HepG2 (cell line): Measurements from ENCODE around the gene RMND5A. TPM values are rescaled to one million over a fixed set of nuclear protein-coding genes. Genes with fewer than 3 reads are reported as not detected.

ENCODE experiments used
- AKNA ChIP-seq: sonication (generic); formaldehyde crosslinking; IDR thresholded peaks from 2 replicates; pipeline ENCODE4 v1.4.0; 2020; ENCODE audit warnings: missing genetic modification reagents, borderline replicate concordance
- BRD4 ChIP-seq: sonication (generic); formaldehyde crosslinking; IDR thresholded peaks from 2 replicates; pipeline ENCODE4 v1.4.0; 2020; ENCODE audit warnings: missing genetic modification reagents
- HHEX ChIP-seq: IDR thresholded peaks from 2 replicates; pipeline ENCODE4 v1.6.1; 2016; ENCODE audit warnings: control low read depth
- HOMEZ ChIP-seq: IDR thresholded peaks from 2 replicates; pipeline ENCODE4 v1.6.1; 2016; ENCODE audit warnings: low read depth
- KAT2B ChIP-seq: fragments of 150-350 bp; IDR thresholded peaks from 2 replicates; pipeline ENCODE4 v1.6.1; 2014; ENCODE audit warnings: low read depth, low read length, borderline replicate concordance
- KDM4B ChIP-seq: sonication (generic); formaldehyde crosslinking; IDR thresholded peaks from 2 replicates; pipeline ENCODE4 v1.4.0; 2020; ENCODE audit warnings: missing genetic modification reagents
- MAX ChIP-seq: IDR thresholded peaks from 2 replicates; pipeline ENCODE4 v1.6.1; 2012; ENCODE audit warnings: inconsistent platforms
- MEF2D ChIP-seq: sonication (generic); formaldehyde crosslinking; IDR thresholded peaks from 2 replicates; pipeline ENCODE4 v1.5.1; 2020; ENCODE audit warnings: mild to moderate bottlenecking, missing genetic modification reagents
- REPIN1 ChIP-seq: sonication (generic); formaldehyde crosslinking; IDR thresholded peaks from 2 replicates; pipeline ENCODE4 v1.8.0; 2022; ENCODE audit warnings: missing genetic modification reagents, low read depth, mild to moderate bottlenecking, borderline replicate concordance
- SRY ChIP-seq: sonication (generic); formaldehyde crosslinking; IDR thresholded peaks from 2 replicates; pipeline ENCODE4 v1.8.0; 2022; ENCODE audit warnings: mild to moderate bottlenecking, missing genetic modification reagents
- ZNF17 ChIP-seq: sonication (generic); formaldehyde crosslinking; IDR thresholded peaks from 2 replicates; pipeline ENCODE4 v1.5.0; 2020; ENCODE audit warnings: mild to moderate bottlenecking, missing genetic modification reagents
- ZNF264 ChIP-seq: sonication (generic); formaldehyde crosslinking; IDR thresholded peaks from 2 replicates; pipeline ENCODE4 v1.4.0; 2020; ENCODE audit warnings: missing genetic modification reagents
- ZNF33A ChIP-seq: sonication (generic); formaldehyde crosslinking; IDR thresholded peaks from 2 replicates; pipeline ENCODE4 v1.5.1; 2020; ENCODE audit warnings: missing genetic modification reagents, mild to moderate bottlenecking, moderate library complexity, borderline replicate concordance
- ZNF484 ChIP-seq: sonication (generic); formaldehyde crosslinking; IDR thresholded peaks from 2 replicates; pipeline ENCODE4 v1.5.1; 2020; ENCODE audit warnings: mild to moderate bottlenecking, low read depth, missing genetic modification reagents, borderline replicate concordance
- ZNF549 ChIP-seq: sonication (generic); formaldehyde crosslinking; IDR thresholded peaks from 2 replicates; pipeline ENCODE4 v1.5.0; 2020; ENCODE audit warnings: missing genetic modification reagents
- ZNF816 ChIP-seq: sonication (generic); formaldehyde crosslinking; IDR thresholded peaks from 2 replicates; pipeline ENCODE4 v1.8.0; 2022; ENCODE audit warnings: missing genetic modification reagents, mild to moderate bottlenecking, borderline replicate concordance
- ZSCAN9 ChIP-seq: IDR thresholded peaks from 2 replicates; pipeline ENCODE4 v1.6.1; 2016; ENCODE audit warnings: borderline replicate concordance
- polyA plus RNA-seq, 8 experiments: library from polyadenylated mRNA; depleted of rRNA in 3 of 8; stranded (reverse) in 7 of 8; unstranded in 1 of 8; fragments of >200 nt; fragmentation: Illumina TruSeq in 4 of 8; extraction: Trizol in 4 of 8; gene quantifications; 2 replicates each; pipeline versions ENCODE4 v1.2.1 to v1.2.3, GENCODE V29; 2011 to 2016; ENCODE audit warnings: low read depth in 4 of 8, missing spikeins in 1 of 8, mixed read lengths in 1 of 8; ENCODE audit not compliant: insufficient read depth in 1 of 8
- total RNA-seq, 5 experiments: library from RNA; depleted of rRNA; stranded (reverse); fragments of >200 nt; fragmentation: Illumina TruSeq; extraction: Trizol; gene quantifications; 2 replicates each; pipeline ENCODE4 v1.2.3, GENCODE V29; 2016; ENCODE audit warnings: low read depth in 1 of 5

Gene RMND5A
- total and polyA plus RNA-seq, 2 of the 13 experiments (the other 11 are each of a cell fraction or from before 2014, with no cell fraction given), result 31.0 to 66.4 TPM

- TF ChIP-seq KAT2B (no peak), BRD4 (CRISPR knock-in tag) (no peak), ZNF17 (CRISPR knock-in tag) (no peak), ZNF264 (CRISPR knock-in tag) (no peak), KDM4B (CRISPR knock-in tag) (no peak), MAX (peak; percentile 83), REPIN1 (CRISPR knock-in tag) (peak; percentile 82; the same call in 1 of the 2 replicates), ZNF33A (CRISPR knock-in tag) (no peak), HOMEZ (peak; percentile 18; the same call in 1 of the 2 replicates), HHEX (CRISPR knock-in tag) (no peak), ZNF549 (CRISPR knock-in tag) (no peak), SRY (CRISPR knock-in tag) (peak; percentile 49; the same call in 1 of the 2 replicates), AKNA (CRISPR knock-in tag) (no peak), ZSCAN9 (CRISPR knock-in tag) (no peak), ZNF484 (CRISPR knock-in tag) (no peak), ZNF816 (CRISPR knock-in tag) (no peak), MEF2D (CRISPR knock-in tag) (peak; percentile 82)
Observed at GRCh38 chr2:86808315-86809161, 88.4 kb downstream of the RMND5A start (continued).
